GM23248 (cell line): ENCODE data around the gene WDR11. TPM values are rescaled to one million over a fixed set of nuclear protein-coding genes. Genes with fewer than 3 reads are reported as not detected.

Experiments
- DNase-seq: peaks from one replicate; pipeline ENCODE4 v3.0.0-alpha.2; 2015
- H2AFZ ChIP-seq: fragments of 200-600 bp; sonication (generic); 2 replicates; pipeline ENCODE4 v1.6.1; 2016; ENCODE audit warnings: antibody characterized with exemption
- H3F3A ChIP-seq: fragments of 200-600 bp; sonication (generic); 2 replicates; pipeline ENCODE4 v1.6.1; 2016; ENCODE audit warnings: mild to moderate bottlenecking, antibody characterized with exemption, mixed run types; ENCODE audit not compliant: insufficient read depth
- H3K27ac ChIP-seq: fragments of 200-600 bp; sonication (generic); 2 replicates; pipeline ENCODE4 v1.5.1; 2016; ENCODE audit warnings: mild to moderate bottlenecking
- H3K27me3 ChIP-seq: fragments of 200-600 bp; sonication (generic); replicated peaks from 2 replicates; pipeline ENCODE4 v1.6.1; 2016; ENCODE audit warnings: mild to moderate bottlenecking; ENCODE audit not compliant: insufficient read depth
- H3K36me3 ChIP-seq: fragments of 200-600 bp; sonication (generic); 2 replicates; pipeline ENCODE4 v1.6.1; 2016; ENCODE audit warnings: low read depth, mild to moderate bottlenecking
- H3K4me1 ChIP-seq: fragments of 200-600 bp; sonication (generic); 2 replicates; pipeline ENCODE4 v1.6.1; 2016; ENCODE audit warnings: mild to moderate bottlenecking; ENCODE audit not compliant: insufficient read depth
- H3K4me2 ChIP-seq: fragments of 200-600 bp; sonication (generic); one replicate; pipeline ENCODE4 v1.6.1; 2016; ENCODE audit warnings: mild to moderate bottlenecking; ENCODE audit not compliant: unreplicated experiment
- H3K4me3 ChIP-seq: fragments of 200-600 bp; sonication (generic); 2 replicates; pipeline ENCODE4 v1.5.1; 2016; ENCODE audit warnings: mild to moderate bottlenecking
- H3K79me2 ChIP-seq: fragments of 200-600 bp; sonication (generic); 2 replicates; pipeline ENCODE4 v1.6.1; 2016; ENCODE audit warnings: mild to moderate bottlenecking; ENCODE audit not compliant: insufficient read depth
- H3K9ac ChIP-seq: fragments of 200-600 bp; sonication (generic); 2 replicates; pipeline ENCODE4 v1.6.1; 2016; ENCODE audit warnings: mild to moderate bottlenecking
- H3K9me2 ChIP-seq: fragments of 200-600 bp; sonication (generic); 2 replicates; pipeline ENCODE4 v1.6.1; 2016; ENCODE audit warnings: mixed run types, mild to moderate bottlenecking, moderate library complexity; ENCODE audit not compliant: insufficient read depth
- H3K9me3 ChIP-seq: fragments of 200-600 bp; sonication (generic); one replicate; pipeline ENCODE4 v1.6.1; 2017; ENCODE audit warnings: low read depth
- H4K20me1 ChIP-seq: fragments of 200-600 bp; sonication (generic); 2 replicates; pipeline ENCODE4 v1.6.0; 2016; ENCODE audit not compliant: insufficient read depth
- EZH2 ChIP-seq: fragments of 200-600 bp; sonication (generic); IDR thresholded peaks from 2 replicates; pipeline ENCODE4 v1.6.1; 2018; ENCODE audit warnings: antibody characterized with exemption, mild to moderate bottlenecking; ENCODE audit not compliant: insufficient read depth, poor library complexity, severe bottlenecking
- EZH2phosphoT487 ChIP-seq: fragments of 200-600 bp; sonication (generic); IDR thresholded peaks from 2 replicates; pipeline ENCODE4 v1.6.1; 2018; ENCODE audit warnings: antibody characterized with exemption, moderate library complexity, mild to moderate bottlenecking, low read depth; ENCODE audit not compliant: insufficient read depth
- WGBS, 2 experiments: methylation state at CpG; one replicate each; pipeline ENCODE4 v1.1.6; 2015 to 2017; ENCODE audit warnings: low lambda C conversion rate in 2 of 2, low coverage in 1 of 2; ENCODE audit errors: missing lambda C conversion rate in 2 of 2; 5-methylcytosine and 5-hydroxymethylcytosine counted together
- in situ Hi-C: fragments of 300-500 bp; cut with MboI; formaldehyde crosslinking; loops from 2 replicates; pipeline ENCODE4 v1.15.0; 2020
- polyA plus RNA-seq: library from polyadenylated mRNA; unstranded; fragments of >200 nt; fragmentation: Nextera tagmentation; extraction: Ambion mirVana; gene quantifications from 2 replicates; pipeline ENCODE4 v1.2.1, GENCODE V29; 2016
- total RNA-seq: library from RNA; depleted of rRNA; stranded (reverse); fragments of >200 nt; shearing (Covaris generic); gene quantifications from 2 replicates; pipeline ENCODE4 v1.2.3, GENCODE V29; 2014

The WDR11 gene
- total and polyA plus RNA-seq, 2 experiments from 2014 or later, result 27.0 to 61.8 TPM

- TF ChIP-seq EZH2phosphoT487 (no peak), EZH2 (no peak)
- Histone ChIP-seq H3F3A (no peaks in the 10 kb centered on the region), H3K9ac (no peak overlapping the region), H3K4me1 (no peaks in the 10 kb centered on the region), H3K79me2 (no peaks in the 10 kb centered on the region), H3K27me3 (no peaks in the 10 kb centered on the region), H2AFZ (no peak overlapping the region), H3K4me3 (no peak overlapping the region), H3K9me3 (no peaks in the 10 kb centered on the region), H4K20me1 (no peaks in the 10 kb centered on the region), H3K27ac (no peak overlapping the region), H3K36me3 (no peaks in the 10 kb centered on the region), H3K4me2 (no peak overlapping the region), H3K9me2 (no peaks in the 10 kb centered on the region)
- 47 to 61% methylated on average over 4 of the region's 4 CpGs for WGBS, 2 experiments
- no peak for DNase-seq
- in situ Hi-C loops, result no loop called here
These were observed 32.9 kb upstream of the WDR11 start for GRCh38 chr10:120818301-120818700.

- TF ChIP-seq EZH2 (no peak), EZH2phosphoT487 (no peak)
- Histone ChIP-seq H3K4me2 (no peak overlapping the region), H4K20me1 (no peaks in the 10 kb centered on the region), H3K27ac (no peak overlapping the region), H3F3A (no peaks in the 10 kb centered on the region), H3K4me1 (no peaks in the 10 kb centered on the region), H2AFZ (no peak overlapping the region), H3K9ac (no peak overlapping the region), H3K9me2 (no peaks in the 10 kb centered on the region), H3K36me3 (no peaks in the 10 kb centered on the region), H3K27me3 (no peaks in the 10 kb centered on the region), H3K9me3 (no peaks in the 10 kb centered on the region), H3K79me2 (no peaks in the 10 kb centered on the region), H3K4me3 (no peak overlapping the region)
- in situ Hi-C loops, result no loop called here
- WGBS, 2 experiments, result 36 to 39% methylated on average over 6 of the region's 6 CpGs
- no peak for DNase-seq
These were observed 31.8 kb upstream of the WDR11 start for GRCh38 chr10:120819366-120819765.

GRCh38 chr10:120823266-120823665 is 27.9 kb upstream of the WDR11 start:
- Histone ChIP-seq H3F3A (no peaks in the 10 kb centered on the region), H4K20me1 (no peaks in the 10 kb centered on the region), H3K4me1 (no peaks in the 10 kb centered on the region), H2AFZ (no peak overlapping the region), H3K36me3 (no peaks in the 10 kb centered on the region), H3K9me2 (no peaks in the 10 kb centered on the region), H3K27me3 (no peaks in the 10 kb centered on the region), H3K9ac (no peak overlapping the region), H3K27ac (no peak overlapping the region), H3K4me2 (no peak overlapping the region), H3K9me3 (no peaks in the 10 kb centered on the region), H3K4me3 (no peak overlapping the region), H3K79me2 (no peaks in the 10 kb centered on the region)
- DNase-seq, result no peak
- in situ Hi-C loops, result no loop called here
- no peak for TF ChIP-seq EZH2phosphoT487
- TF ChIP-seq EZH2, result no peak
- 2 to 5% methylated on average over 2 of the region's 2 CpGs for WGBS, 2 experiments

GRCh38 chr10:120824881-120825309 is 26.3 kb upstream of the WDR11 start:
- H3K36me3 ChIP-seq, result no peaks in the 10 kb centered on the region
- no peak overlapping the region for H3K4me3 ChIP-seq
- no peak overlapping the region for H3K27ac ChIP-seq
- no peak overlapping the region for H3K4me2 ChIP-seq
- H4K20me1 ChIP-seq, result no peaks in the 10 kb centered on the region
- no peaks in the 10 kb centered on the region for H3F3A ChIP-seq
- in situ Hi-C loops, result no loop called here
- no peaks in the 10 kb centered on the region for H3K9me3 ChIP-seq
- H3K27me3 ChIP-seq, result no peaks in the 10 kb centered on the region
- H2AFZ ChIP-seq, result no peak overlapping the region
- no peaks in the 10 kb centered on the region for H3K9me2 ChIP-seq
- H3K4me1 ChIP-seq, result no peaks in the 10 kb centered on the region
- peak; percentile 32 for DNase-seq
- no peak overlapping the region for H3K9ac ChIP-seq
- H3K79me2 ChIP-seq, result no peaks in the 10 kb centered on the region
- 48 to 49% methylated on average over 9 of the region's 9 CpGs for whole genome bisulfite sequencing, 2 experiments
- TF ChIP-seq EZH2, result no peak
- TF ChIP-seq EZH2phosphoT487, result no peak
